ENCODE measurements around the gene GCFC2. TPM values are rescaled to one million over a fixed set of nuclear protein-coding genes. Genes with fewer than 3 reads are reported as not detected.
"Not testable (repeated sequence)": the region's sequence is repeated elsewhere in the genome, so short reads cannot be mapped to it uniquely, and the experiment has no call there.

GCFC2 gene
- total RNA-seq, 4 donors from 2014 or later = 25.1 to 52.1 (median 43.0) TPM

DNA sequence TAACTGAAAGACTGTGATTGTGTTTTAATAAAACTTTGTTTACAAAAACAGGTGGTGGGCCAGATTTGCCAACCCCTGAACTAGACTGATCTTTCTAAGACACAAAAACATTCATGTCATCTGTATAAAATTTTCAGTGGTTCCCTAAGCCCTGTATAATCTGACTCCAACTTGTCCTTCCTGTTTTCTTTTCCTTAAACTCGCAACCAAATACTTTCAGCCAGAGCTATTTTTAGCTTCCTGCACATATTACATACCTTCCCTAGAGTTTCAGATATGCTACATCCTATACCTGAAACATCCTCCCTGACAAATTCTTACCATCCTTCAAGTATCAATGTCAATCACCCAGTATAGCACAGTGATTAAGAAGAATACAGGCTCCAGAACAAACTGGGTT, 4.8 kb downstream of the GCFC2 start:
- no peak overlapping the region for H3K27ac ChIP-seq
- TF ChIP-seq CTCF (IDR thresholded peaks at IDR 0.05) (no peak), POLR2A (IDR thresholded peaks at IDR 0.05) (no peak)
- no peak for DNase-seq
- no peaks in the 10 kb centered on the region for H3K4me1 ChIP-seq
- no peaks in the 10 kb centered on the region for H3K9me3 ChIP-seq
- intact Hi-C loops (cut with DNase I; ENCODE audit: low total_unique reads) = no loop called here
- no peaks in the 10 kb centered on the region for H3K27me3 ChIP-seq
- H3K36me3 ChIP-seq = no peaks in the 10 kb centered on the region
- no peak overlapping the region for H3K4me3 ChIP-seq

DNA sequence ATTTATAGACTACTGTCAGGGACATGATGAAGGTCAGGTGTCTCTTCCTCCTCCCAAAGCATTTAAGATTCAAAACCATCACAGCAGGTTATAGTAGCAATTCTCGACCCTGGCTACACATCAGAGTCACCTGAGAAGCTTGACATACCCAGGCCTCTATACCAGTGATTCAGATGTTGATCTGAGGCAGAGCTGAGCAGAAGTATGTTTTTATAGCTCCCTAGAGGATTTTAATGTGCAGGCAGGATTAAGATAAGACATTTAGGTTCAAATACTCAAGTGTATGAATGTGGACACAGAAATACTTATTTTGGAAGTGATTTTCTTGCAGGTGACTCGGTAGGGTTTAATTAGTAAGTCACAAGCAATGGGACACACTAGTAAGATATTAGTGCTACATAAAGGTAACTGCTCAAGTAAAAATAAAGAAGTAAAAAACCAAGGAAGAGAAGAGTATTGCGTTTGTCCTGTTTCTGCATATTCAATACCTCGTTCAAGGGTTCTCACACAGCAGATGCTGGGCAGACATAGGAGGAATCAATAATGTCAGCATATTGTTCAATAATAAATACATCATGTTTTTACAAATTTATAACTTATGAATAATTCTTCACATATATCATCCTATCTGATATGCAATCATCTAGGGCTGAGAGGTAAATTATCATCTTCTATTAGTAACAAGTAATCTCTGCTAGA, 7.0 kb downstream of the GCFC2 start:
- Histone ChIP-seq H3K27ac (no peak overlapping the region), H3K36me3 (no peaks in the 10 kb centered on the region), H3K27me3 (no peaks in the 10 kb centered on the region), H3K9me3 (no peaks in the 10 kb centered on the region), H3K4me3 (no peak overlapping the region), H3K4me1 (no peaks in the 10 kb centered on the region)
- no peak for DNase-seq
- TF ChIP-seq POLR2A (IDR thresholded peaks at IDR 0.05) (no peak), CTCF (IDR thresholded peaks at IDR 0.05) (no peak)
- intact Hi-C loops (cut with DNase I; ENCODE audit: low total_unique reads) = no loop called here

GRCh38 chr2:75702593-75702992, 8.1 kb downstream of the GCFC2 start:
- no peak for DNase-seq
- intact Hi-C loops (cut with DNase I; ENCODE audit: low total_unique reads) = no loop called here
- H3K9me3 ChIP-seq = no peaks in the 10 kb centered on the region
- no peaks in the 10 kb centered on the region for H3K36me3 ChIP-seq
- no peaks in the 10 kb centered on the region for H3K4me1 ChIP-seq
- no peaks in the 10 kb centered on the region for H3K27me3 ChIP-seq
- H3K4me3 ChIP-seq = no peak overlapping the region
- TF ChIP-seq CTCF (IDR thresholded peaks at IDR 0.05) (no peak), POLR2A (IDR thresholded peaks at IDR 0.05) (no peak)
- no peak overlapping the region for H3K27ac ChIP-seq

GRCh38 chr2:75698918-75699317, 11.8 kb downstream of the GCFC2 start:
- Histone ChIP-seq H3K9me3 (no peaks in the 10 kb centered on the region), H3K27me3 (no peaks in the 10 kb centered on the region), H3K36me3 (no peaks in the 10 kb centered on the region), H3K4me1 (no peaks in the 10 kb centered on the region), H3K27ac (no peak overlapping the region), H3K4me3 (no peak overlapping the region)
- intact Hi-C loops (cut with DNase I; ENCODE audit: low total_unique reads) = no loop called here
- TF ChIP-seq POLR2A (IDR thresholded peaks at IDR 0.05) = no peak
- TF ChIP-seq CTCF (IDR thresholded peaks at IDR 0.05) = no peak
- no peak for DNase-seq

DNA sequence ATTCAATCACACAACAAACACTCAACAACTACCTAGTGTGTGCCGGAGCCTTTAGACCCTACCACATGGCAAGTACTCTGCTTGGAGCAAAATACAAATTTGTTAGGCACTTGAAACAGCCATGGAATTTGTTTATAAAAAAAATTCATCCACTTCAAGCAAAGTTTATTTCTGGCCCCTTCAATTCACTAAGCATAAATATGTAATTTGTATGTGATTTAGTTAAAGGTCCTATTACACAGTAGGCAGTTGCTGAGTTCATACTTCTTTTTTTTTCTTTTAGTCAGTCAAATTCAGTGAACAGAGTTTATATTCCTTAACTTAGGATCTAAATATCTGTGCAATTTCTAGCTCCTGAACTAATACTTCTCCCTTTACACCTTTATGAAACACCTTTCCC, 22.5 kb downstream of the GCFC2 start:
- H3K36me3 ChIP-seq = no peaks in the 10 kb centered on the region
- intact Hi-C loops (cut with DNase I; ENCODE audit: low total_unique reads) = loop anchor here (5.0 kb wide), 1 partner anchor 49 kb away; no protein-coding TSS in a partner anchor

DNA sequence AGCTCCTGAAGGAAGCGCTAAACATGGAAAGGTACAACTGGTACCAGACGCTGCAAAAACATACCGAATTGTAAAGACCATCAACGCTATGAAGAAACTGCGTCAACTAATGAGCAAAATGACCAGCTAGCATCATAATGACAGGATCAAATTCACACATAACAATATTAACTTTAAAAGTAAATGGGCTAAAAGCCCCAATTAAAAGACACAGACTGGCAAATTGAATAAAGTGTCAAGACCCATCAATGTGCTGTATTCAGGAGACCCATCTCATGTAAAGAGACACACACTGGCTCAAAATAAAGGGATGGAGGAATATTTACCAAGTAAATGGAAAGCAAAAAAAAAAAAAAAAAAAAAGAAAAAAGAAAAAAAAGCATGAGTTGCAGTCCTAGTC, 27.3 kb downstream of the GCFC2 start:
- DNase-seq; intact Hi-C loops (cut with DNase I; ENCODE audit: low total_unique reads); H3K36me3 ChIP-seq; H3K27me3 ChIP-seq; H3K9me3 ChIP-seq; H3K27ac ChIP-seq; H3K4me1 ChIP-seq; H3K4me3 ChIP-seq: not testable (repeated sequence)

More for the DNA sequence above, 22.5 kb downstream of the GCFC2 start:
- Histone ChIP-seq H3K27ac (no peak overlapping the region), H3K9me3 (no peaks in the 10 kb centered on the region), H3K4me1 (no peaks in the 10 kb centered on the region), H3K4me3 (no peak overlapping the region), H3K27me3 (no peaks in the 10 kb centered on the region)
- no peak for TF ChIP-seq POLR2A (IDR thresholded peaks at IDR 0.05)
- TF ChIP-seq CTCF (IDR thresholded peaks at IDR 0.05) = no peak
- DNase-seq = no peak

Measured in uterus (tissue), 4 donors.